HCT116 (cell line): ENCODE data around the gene ATXN7L1. TPM values are rescaled to one million over a fixed set of nuclear protein-coding genes. Genes with fewer than 3 reads are reported as not detected.

ENCODE experiments used
- ATAC-seq: fragments of 200-7000 bp; cut with Tn5 transposase; 2 replicates; pipeline ENCODE4 v1.9.1; 2020; ENCODE audit warnings: mild to moderate bottlenecking, moderate library complexity
- BruUV-seq: library from RNA; stranded (reverse); fragments of 400-500 nt; replicated peaks from 2 replicates; lab custom pipeline; 2021; lab: Mats Ljungman, UMichigan
- CTCF ChIA-PET: fragments of 300-600 bp; sonication (Branson Sonifier 250); formaldehyde crosslinking; loops from one replicate; lab custom pipeline; 2021; ENCODE audit warnings: antibody characterized with exemption; lab: Charles Lee
- POLR2A ChIA-PET: fragments of 300-600, 350-600 bp; sonication (Branson Sonifier 250); formaldehyde crosslinking; loops from one replicate; lab custom pipeline; 2021; ENCODE audit warnings: antibody characterized with exemption; lab: Charles Lee
- RAD21 ChIA-PET, 2 experiments: fragments of 300-600 bp; sonication (Branson Sonifier 250); formaldehyde crosslinking; loops; one replicate each; lab custom pipeline; 2023; ENCODE audit warnings: low total read pairs in 2 of 2; ENCODE audit not compliant: uncharacterized antibody in 2 of 2, unreplicated experiment in 2 of 2, low non-redundant PET in 1 of 2; lab: Charles Lee
- DNase-seq: peaks from one replicate; pipeline ENCODE4 v3.0.0-alpha.2; 2010; ENCODE audit warnings: low read depth, low spot score
- H2AFZ ChIP-seq: fragments of 200-600 bp; shearing (Covaris generic), sonication (generic); 2 replicates; pipeline ENCODE4 v1.6.1; 2017; ENCODE audit warnings: low read depth, mixed run types, mixed read lengths, antibody characterized with exemption, low read length; ENCODE audit not compliant: poor library complexity, severe bottlenecking
- H3K27ac ChIP-seq: 2 replicates; pipeline ENCODE4 v1.5.1; 2012; ENCODE audit warnings: low read depth, low read length
- H3K27me3 ChIP-seq: fragments of 200-600 bp; sonication (generic); 2 replicates; pipeline ENCODE4 v1.6.1; 2016; ENCODE audit warnings: mixed run types, low read length, mixed read lengths; ENCODE audit not compliant: insufficient read depth
- H3K36me3 ChIP-seq, 2 experiments: fragments of 200-500 bp in 1 of 2; fragments of 200-600 bp in 1 of 2; sonication (Bioruptor generic) in 1 of 2; sonication (generic) in 1 of 2; 2 replicates each; pipeline versions ENCODE4 v1.5.1 to v1.6.1; 2014 to 2016; ENCODE audit warnings: low read length in 2 of 2, inconsistent platforms in 1 of 2, mixed read lengths in 1 of 2, mixed run types in 1 of 2; ENCODE audit not compliant: insufficient read depth in 2 of 2, control insufficient read depth in 1 of 2
- H3K4me1 ChIP-seq, 2 experiments: fragments of 200-600 bp in 1 of 2; sonication (generic) in 1 of 2; 2 replicates each; pipeline versions ENCODE4 v1.5.1 to v1.6.1; 2012 to 2017; ENCODE audit warnings: low read length in 2 of 2, inconsistent platforms in 1 of 2, mild to moderate bottlenecking in 1 of 2, mixed read lengths in 1 of 2, mixed run types in 1 of 2, moderate library complexity in 1 of 2; ENCODE audit not compliant: insufficient read depth in 2 of 2, control insufficient read depth in 1 of 2
- H3K4me2 ChIP-seq: fragments of 200-600 bp; sonication (generic); 2 replicates; pipeline ENCODE4 v1.6.1; 2017; ENCODE audit warnings: mixed run types, low read length, mixed read lengths
- H3K4me3 ChIP-seq, 2 experiments: fragments of 200-600 bp in 1 of 2; sonication (generic) in 1 of 2; replicated peaks in 1 of 2; 2 replicates each; pipeline ENCODE4 v1.5.1; 2011 to 2016; ENCODE audit warnings: low read length in 2 of 2, control low read depth in 1 of 2, low read depth in 1 of 2, mild to moderate bottlenecking in 1 of 2, mixed read lengths in 1 of 2, mixed run types in 1 of 2
- H3K79me2 ChIP-seq: fragments of 200-600 bp; sonication (generic); 2 replicates; pipeline ENCODE4 v1.6.1; 2017; ENCODE audit warnings: mild to moderate bottlenecking, mixed run types, low read length, moderate library complexity, mixed read lengths; ENCODE audit not compliant: insufficient read depth
- H3K9ac ChIP-seq: fragments of 200-600 bp; sonication (generic); 2 replicates; pipeline ENCODE4 v1.6.1; 2016; ENCODE audit warnings: low read length, mixed read lengths
- H3K9me2 ChIP-seq: fragments of 200-600 bp; sonication (generic), shearing (Covaris generic); 2 replicates; pipeline ENCODE4 v1.6.1; 2017; ENCODE audit warnings: mixed run types, mild to moderate bottlenecking, moderate library complexity; ENCODE audit not compliant: insufficient read depth
- H3K9me3 ChIP-seq, 2 experiments: fragments of 200-500 bp in 1 of 2; fragments of 200-600 bp in 1 of 2; sonication (Bioruptor generic) in 1 of 2; sonication (generic) in 1 of 2; 2 replicates each; pipeline ENCODE4 v1.6.1; 2014 to 2017; ENCODE audit warnings: low read length in 2 of 2, mixed read lengths in 2 of 2, inconsistent platforms in 1 of 2, low read depth in 1 of 2, mild to moderate bottlenecking in 1 of 2, mixed run types in 1 of 2, moderate library complexity in 1 of 2; ENCODE audit not compliant: control insufficient read depth in 1 of 2, insufficient read depth in 1 of 2
- H4K20me1 ChIP-seq: fragments of 200-600 bp; sonication (generic), shearing (Covaris generic); 2 replicates; pipeline ENCODE4 v1.6.1; 2017; ENCODE audit warnings: mixed run types, mild to moderate bottlenecking, moderate library complexity; ENCODE audit not compliant: insufficient read depth
- ATF3 ChIP-seq: IDR thresholded peaks from 2 replicates; pipeline ENCODE4 v1.6.1; 2012
- CBX3 ChIP-seq: IDR thresholded peaks from 2 replicates; pipeline ENCODE4 v1.6.1; 2012; ENCODE audit warnings: low read depth
- ELF1 ChIP-seq: IDR thresholded peaks from 2 replicates; pipeline ENCODE4 v1.6.1; 2012; ENCODE audit warnings: low read depth, borderline replicate concordance
- JUND ChIP-seq: IDR thresholded peaks from 2 replicates; pipeline ENCODE4 v1.6.1; 2012
- MAX ChIP-seq: IDR thresholded peaks from 2 replicates; pipeline ENCODE4 v1.6.1; 2012
- POLR2A ChIP-seq: IDR thresholded peaks from 2 replicates; pipeline ENCODE4 v1.7.0; 2011; ENCODE audit warnings: borderline replicate concordance; ENCODE audit not compliant: insufficient read depth, insufficient read length; ENCODE audit errors: extremely low read depth
- POLR2AphosphoS5 ChIP-seq: IDR thresholded peaks from 2 replicates; pipeline ENCODE4 v1.6.1; 2011; ENCODE audit warnings: mild to moderate bottlenecking, low read depth, low read length, moderate library complexity
- SIN3A ChIP-seq: IDR thresholded peaks from 2 replicates; pipeline ENCODE4 v1.6.1; 2012; ENCODE audit warnings: low read depth
- SRF ChIP-seq: IDR thresholded peaks from 2 replicates; pipeline ENCODE4 v1.6.1; 2012; ENCODE audit warnings: low read depth
- YY1 ChIP-seq: IDR thresholded peaks from 2 replicates; pipeline ENCODE4 v1.6.1; 2011; ENCODE audit warnings: low read length, low read depth, moderate library complexity, mild to moderate bottlenecking; ENCODE audit not compliant: insufficient replicate concordance; ENCODE audit errors: extremely low read depth
- ZBTB33 ChIP-seq: IDR thresholded peaks from 2 replicates; pipeline ENCODE4 v1.6.1; 2011; ENCODE audit warnings: mild to moderate bottlenecking, low read length, moderate library complexity; ENCODE audit not compliant: insufficient replicate concordance; ENCODE audit errors: extremely low read depth
- ZNF274 ChIP-seq: fragments of 200-500 bp; sonication (Bioruptor generic); IDR thresholded peaks from 2 replicates; pipeline ENCODE4 v1.6.1; 2014; ENCODE audit warnings: mild to moderate bottlenecking, low read depth, low read length, inconsistent platforms
- intact Hi-C: fragments of 100-400 bp; cut with micrococcal nuclease; formaldehyde crosslinking; loops from 2 replicates; pipeline ENCODE4 v1.10.0; 2022
- total RNA-seq: library from RNA; stranded (reverse); gene quantifications from one replicate; pipeline ENCODE4 v1.2.1, GENCODE V29; 2021; ENCODE audit not compliant: unreplicated experiment
- TF ChIP-seq, protein P1 (sequence below): IDR thresholded peaks from 2 replicates; pipeline ENCODE4 v1.6.1; 2012; ENCODE audit warnings: low read depth

ATXN7L1 gene
- total RNA-seq, 1 experiment from 2014 or later: 11.5 TPM

DNA sequence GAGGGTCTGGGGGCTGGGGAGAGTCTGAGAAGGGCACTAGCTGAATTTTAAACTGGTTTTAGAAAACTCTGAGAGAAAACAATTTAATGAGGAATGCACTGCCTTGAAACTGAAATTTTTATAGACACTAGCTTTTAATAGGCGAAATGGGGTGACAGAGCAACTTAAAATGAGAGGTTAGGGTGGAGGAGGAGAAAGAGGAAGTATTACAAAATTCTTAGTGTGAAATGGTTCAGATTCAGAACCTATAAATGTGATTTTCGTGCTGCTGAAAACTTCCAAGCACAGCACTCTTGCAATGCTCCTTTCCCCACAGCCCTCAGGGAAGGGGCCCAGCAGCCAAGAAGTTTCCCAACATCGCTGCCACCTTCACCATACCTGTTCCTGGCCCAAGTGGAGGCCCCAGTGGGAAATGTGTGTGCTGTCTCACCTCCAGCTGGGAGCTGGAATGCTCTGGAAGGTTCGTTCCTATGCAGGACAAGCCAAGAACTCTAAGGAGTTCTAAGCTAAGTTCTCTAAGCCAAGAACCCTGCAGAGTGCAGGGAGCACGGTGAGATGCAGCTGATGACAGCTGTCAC lies 60.0 kb downstream of the ATXN7L1 start:
- ChIA-PET CTCF (no interaction called here), RAD21 (no interaction called here), POLR2A (no interaction called here)
- H3K4me2 ChIP-seq: no peak overlapping the region
- H3K27me3 ChIP-seq: no peaks in the 10 kb centered on the region
- H4K20me1 ChIP-seq: no peaks in the 10 kb centered on the region
- no peak overlapping the region for H2AFZ ChIP-seq
- no peak for ATAC-seq
- no peak overlapping the region for H3K27ac ChIP-seq
- H3K9me3 ChIP-seq: no peaks in the 10 kb centered on the region
- no peak overlapping the region for H3K4me3 ChIP-seq
- no peaks in the 10 kb centered on the region for H3K36me3 ChIP-seq
- intact Hi-C loops: no loop called here
- DNase-seq: no peak
- H3K9me2 ChIP-seq: no peaks in the 10 kb centered on the region
- H3K79me2 ChIP-seq: no peaks in the 10 kb centered on the region
- BruUV-seq: no TSS peak
- TF ChIP-seq CBX3: no peak
- H3K9ac ChIP-seq: no peak overlapping the region
- 0 out of 4 replicates have a peak, but pooled peaks cover 0 to 2% of the 10 kb centered on the region in 2 experiments for H3K4me1 ChIP-seq

GRCh38 chr7:105815576-105815975 lies 60.8 kb downstream of the ATXN7L1 start:
- Histone ChIP-seq H3K9ac (no peak overlapping the region), H3K36me3 (no peaks in the 10 kb centered on the region), H2AFZ (no peak overlapping the region), H3K27me3 (no peaks in the 10 kb centered on the region), H3K9me2 (no peaks in the 10 kb centered on the region), H3K79me2 (no peaks in the 10 kb centered on the region), H3K4me1 (0 out of 4 replicates have a peak, but pooled peaks cover 0 to 2% of the 10 kb centered on the region in 2 experiments), H3K4me2 (no peak overlapping the region), H3K27ac (no peak overlapping the region), H4K20me1 (no peaks in the 10 kb centered on the region), H3K4me3 (no peak overlapping the region), H3K9me3 (no peaks in the 10 kb centered on the region)
- ChIA-PET CTCF (no interaction called here), POLR2A (no interaction called here), RAD21 (no interaction called here)
- no TSS peak for BruUV-seq
- ATAC-seq (no peak), DNase-seq (no peak)
- intact Hi-C loops: no loop called here
- no peak for TF ChIP-seq ZBTB33
- no peak for TF ChIP-seq SRF
- no peak for TF ChIP-seq POLR2AphosphoS5
- no peak for TF ChIP-seq ZNF274
- TF ChIP-seq ATF3: no peak
- TF ChIP-seq, protein P1, sequence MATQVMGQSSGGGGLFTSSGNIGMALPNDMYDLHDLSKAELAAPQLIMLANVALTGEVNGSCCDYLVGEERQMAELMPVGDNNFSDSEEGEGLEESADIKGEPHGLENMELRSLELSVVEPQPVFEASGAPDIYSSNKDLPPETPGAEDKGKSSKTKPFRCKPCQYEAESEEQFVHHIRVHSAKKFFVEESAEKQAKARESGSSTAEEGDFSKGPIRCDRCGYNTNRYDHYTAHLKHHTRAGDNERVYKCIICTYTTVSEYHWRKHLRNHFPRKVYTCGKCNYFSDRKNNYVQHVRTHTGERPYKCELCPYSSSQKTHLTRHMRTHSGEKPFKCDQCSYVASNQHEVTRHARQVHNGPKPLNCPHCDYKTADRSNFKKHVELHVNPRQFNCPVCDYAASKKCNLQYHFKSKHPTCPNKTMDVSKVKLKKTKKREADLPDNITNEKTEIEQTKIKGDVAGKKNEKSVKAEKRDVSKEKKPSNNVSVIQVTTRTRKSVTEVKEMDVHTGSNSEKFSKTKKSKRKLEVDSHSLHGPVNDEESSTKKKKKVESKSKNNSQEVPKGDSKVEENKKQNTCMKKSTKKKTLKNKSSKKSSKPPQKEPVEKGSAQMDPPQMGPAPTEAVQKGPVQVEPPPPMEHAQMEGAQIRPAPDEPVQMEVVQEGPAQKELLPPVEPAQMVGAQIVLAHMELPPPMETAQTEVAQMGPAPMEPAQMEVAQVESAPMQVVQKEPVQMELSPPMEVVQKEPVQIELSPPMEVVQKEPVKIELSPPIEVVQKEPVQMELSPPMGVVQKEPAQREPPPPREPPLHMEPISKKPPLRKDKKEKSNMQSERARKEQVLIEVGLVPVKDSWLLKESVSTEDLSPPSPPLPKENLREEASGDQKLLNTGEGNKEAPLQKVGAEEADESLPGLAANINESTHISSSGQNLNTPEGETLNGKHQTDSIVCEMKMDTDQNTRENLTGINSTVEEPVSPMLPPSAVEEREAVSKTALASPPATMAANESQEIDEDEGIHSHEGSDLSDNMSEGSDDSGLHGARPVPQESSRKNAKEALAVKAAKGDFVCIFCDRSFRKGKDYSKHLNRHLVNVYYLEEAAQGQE: no peak
- no peak for TF ChIP-seq POLR2A
- TF ChIP-seq ELF1: no peak
- TF ChIP-seq SIN3A: no peak
- no peak for TF ChIP-seq MAX
- TF ChIP-seq YY1: no peak
- TF ChIP-seq JUND: no peak
